Heart left ventricle (tissue), 13 donors: ENCODE measurements around the gene PARP8.

Source experiments
- POLR2A ChIP-seq, 2 donors: fragments of 450-650 bp; IDR thresholded peaks; one replicate each; pipeline ENCODE4 v1.6.1; 2017; ENCODE audit warnings: antibody characterized with exemption in 2 of 2, mild to moderate bottlenecking in 2 of 2, moderate library complexity in 2 of 2
- TF ChIP-seq, protein P1 (sequence below), 12 donors: fragments of 200-600 bp; sonication (generic) in 4 of 12; IDR thresholded peaks; one replicate each; pipeline versions ENCODE4 v1.5.0 to v1.8.0; 2018 to 2022; ENCODE audit warnings: antibody characterized with exemption in 12 of 12, mild to moderate bottlenecking in 5 of 12
- donor health status: ischemic (EF 13 %, LVEDD 7.1; RV severe dilation, severe dysfunction).
- donor health status: DM: no; HTN: yes; CAD: no.
- donor health status: DM: no; HTN: no; CAD: no.
- donor health status: ischemic (EF 25% LVEDD 6.9; RV normal size, moderate dysfunction).
- donor health status: ischemic (EF 25% LVEDD 5.7; RV mildly dilated, moderate dysfunction).
- donor health status: ischemic (EF 35%, LVEDD 5.7; RV mildly dilated, moderate dysfunction).
- donor health status: nonischemic (EF 11% LVEDD 7.7; RV severe dilation, severe dysfunction).
- donor health status: DM: yes; HTN: yes; CAD: no.
- donor health status: PGD.
- donor health status: ischemic (EF 29% LVEDD 5.4; RV normal size, mild dysfunction).
- donor health status: nonischemic (EF 23%, LVEDD 6.1; RV moderate dilation, normal function).

GRCh38 chr5:50768634-50769033, 102.2 kb downstream of the PARP8 start:
- TF ChIP-seq, protein P1, sequence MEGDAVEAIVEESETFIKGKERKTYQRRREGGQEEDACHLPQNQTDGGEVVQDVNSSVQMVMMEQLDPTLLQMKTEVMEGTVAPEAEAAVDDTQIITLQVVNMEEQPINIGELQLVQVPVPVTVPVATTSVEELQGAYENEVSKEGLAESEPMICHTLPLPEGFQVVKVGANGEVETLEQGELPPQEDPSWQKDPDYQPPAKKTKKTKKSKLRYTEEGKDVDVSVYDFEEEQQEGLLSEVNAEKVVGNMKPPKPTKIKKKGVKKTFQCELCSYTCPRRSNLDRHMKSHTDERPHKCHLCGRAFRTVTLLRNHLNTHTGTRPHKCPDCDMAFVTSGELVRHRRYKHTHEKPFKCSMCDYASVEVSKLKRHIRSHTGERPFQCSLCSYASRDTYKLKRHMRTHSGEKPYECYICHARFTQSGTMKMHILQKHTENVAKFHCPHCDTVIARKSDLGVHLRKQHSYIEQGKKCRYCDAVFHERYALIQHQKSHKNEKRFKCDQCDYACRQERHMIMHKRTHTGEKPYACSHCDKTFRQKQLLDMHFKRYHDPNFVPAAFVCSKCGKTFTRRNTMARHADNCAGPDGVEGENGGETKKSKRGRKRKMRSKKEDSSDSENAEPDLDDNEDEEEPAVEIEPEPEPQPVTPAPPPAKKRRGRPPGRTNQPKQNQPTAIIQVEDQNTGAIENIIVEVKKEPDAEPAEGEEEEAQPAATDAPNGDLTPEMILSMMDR (IDR thresholded peaks at IDR 0.05) = no peak
- TF ChIP-seq POLR2A (IDR thresholded peaks at IDR 0.05) = no peak
